Epithelial cell of esophagus (primary cell): Measurements from ENCODE around the gene GP1BB.

ENCODE experiments used
- DNase-seq: peaks from one replicate; pipeline ENCODE4 v3.0.0; 2010; ENCODE audit warnings: low read depth
- H3K4me3 ChIP-seq: 2 replicates; pipeline ENCODE4 v1.5.1; 2011; ENCODE audit warnings: mild to moderate bottlenecking, low read length, control low read depth
- CTCF ChIP-seq: IDR thresholded peaks from 2 replicates; pipeline ENCODE4 v1.5.1; 2011; ENCODE audit warnings: low read depth, mild to moderate bottlenecking, low read length, control low read depth, inconsistent platforms; ENCODE audit not compliant: insufficient read depth; ENCODE audit errors: missing control alignments

The GP1BB gene

GRCh38 chr22:19769393-19769715 is 46.0 kb downstream of the GP1BB start:
- TF ChIP-seq CTCF = no peak
- no peak overlapping the region for H3K4me3 ChIP-seq
- DNase-seq = no peak

GRCh38 chr22:19770349-19771220 is 47.2 kb downstream of the GP1BB start:
- no peak for TF ChIP-seq CTCF
- DNase-seq = no peak
- H3K4me3 ChIP-seq = no peak overlapping the region

- TF ChIP-seq CTCF = no peak
- H3K4me3 ChIP-seq = no peak overlapping the region
- no peak for DNase-seq
Measured at GRCh38 chr22:19772422-19772672, 49.0 kb downstream of the GP1BB start.

- no peak for DNase-seq
Measured at GRCh38 chr22:19772673-19773469, 49.5 kb downstream of the GP1BB start.

GRCh38 chr22:19773470-19774040 is 50.2 kb downstream of the GP1BB start:
- no peak overlapping the region for H3K4me3 ChIP-seq
- DNase-seq = no peak
- no peak for TF ChIP-seq CTCF

More at GRCh38 chr22:19772673-19773469, 49.5 kb downstream of the GP1BB start:
- no peak for TF ChIP-seq CTCF
- H3K4me3 ChIP-seq = no peak overlapping the region
